GM12891 (cell line): ENCODE results near the gene GLIS1.

ENCODE experiments used
- DNase-seq: peaks from one replicate; pipeline ENCODE4 v3.0.0; 2011; ENCODE audit warnings: low spot score; ENCODE audit not compliant: insufficient read length
- FAIRE-seq: peaks from 2 replicates; lab custom pipeline; 2011; peaks lifted over from hg19 to GRCh38; lab: Jason Lieb, UNC
- PAX5 ChIP-seq: IDR thresholded peaks from 2 replicates; pipeline ENCODE4 v1.6.1; 2011; ENCODE audit warnings: low read length, moderate library complexity, mild to moderate bottlenecking; ENCODE audit not compliant: insufficient read depth, severe bottlenecking
- POLR2A ChIP-seq: IDR thresholded peaks from 2 replicates; pipeline ENCODE4 v1.6.1; 2011; ENCODE audit warnings: low read depth, low read length, control low read depth
- POLR2AphosphoS5 ChIP-seq: IDR thresholded peaks from 2 replicates; pipeline ENCODE4 v1.6.1; 2011; ENCODE audit warnings: low read depth, low read length, control low read depth
- POU2F2 ChIP-seq: IDR thresholded peaks from 2 replicates; pipeline ENCODE4 v1.6.1; 2011; ENCODE audit warnings: low read depth, mild to moderate bottlenecking, control low read depth, low read length, moderate library complexity
- SPI1 ChIP-seq: IDR thresholded peaks from 2 replicates; pipeline ENCODE4 v1.6.1; 2011; ENCODE audit warnings: low read depth, low read length, control low read depth
- TAF1 ChIP-seq: IDR thresholded peaks from 2 replicates; pipeline ENCODE4 v1.6.1; 2011; ENCODE audit warnings: low read depth, low read length, control low read depth

The GLIS1 gene

DNA sequence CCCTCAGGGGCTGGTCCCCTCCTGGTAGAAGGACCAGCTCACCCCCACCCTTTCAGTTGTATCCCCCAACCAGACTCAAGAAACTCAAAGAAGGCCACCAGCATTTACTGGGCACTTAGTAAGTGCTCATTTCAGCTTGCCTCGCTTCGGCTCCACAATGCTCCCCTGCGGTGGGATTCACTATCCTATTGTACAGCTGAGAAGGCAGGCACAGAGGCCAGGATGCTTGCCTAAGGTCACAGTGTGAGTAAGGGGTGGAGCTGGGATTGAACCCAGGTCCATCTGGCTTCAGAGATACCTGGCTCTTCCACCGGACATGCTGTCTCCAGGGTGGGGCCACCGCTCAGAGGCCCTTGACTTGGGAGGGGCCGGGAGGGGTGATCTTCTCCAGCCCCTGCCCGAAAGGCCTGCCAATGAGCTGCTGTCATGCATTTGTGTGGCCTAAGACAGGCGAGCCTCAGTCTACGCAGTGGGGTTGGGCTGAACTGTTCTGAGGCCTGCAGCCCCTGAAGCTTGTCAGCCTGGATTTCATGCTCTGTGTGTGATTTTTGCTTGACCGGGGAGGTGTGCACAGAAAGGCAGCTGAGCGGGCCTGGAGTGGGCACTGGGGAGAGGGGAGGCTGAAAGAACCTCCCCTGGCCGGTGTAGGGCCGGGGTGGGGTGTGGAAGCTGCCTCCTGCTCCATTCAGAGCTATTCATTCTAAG is 231.7 kb downstream of the GLIS1 start:
- no peak for FAIRE-seq
- no peak for DNase-seq
- TF ChIP-seq POLR2A (no peak), SPI1 (no peak), PAX5 (no peak), POLR2AphosphoS5 (no peak), POU2F2 (no peak), TAF1 (no peak)

DNA sequence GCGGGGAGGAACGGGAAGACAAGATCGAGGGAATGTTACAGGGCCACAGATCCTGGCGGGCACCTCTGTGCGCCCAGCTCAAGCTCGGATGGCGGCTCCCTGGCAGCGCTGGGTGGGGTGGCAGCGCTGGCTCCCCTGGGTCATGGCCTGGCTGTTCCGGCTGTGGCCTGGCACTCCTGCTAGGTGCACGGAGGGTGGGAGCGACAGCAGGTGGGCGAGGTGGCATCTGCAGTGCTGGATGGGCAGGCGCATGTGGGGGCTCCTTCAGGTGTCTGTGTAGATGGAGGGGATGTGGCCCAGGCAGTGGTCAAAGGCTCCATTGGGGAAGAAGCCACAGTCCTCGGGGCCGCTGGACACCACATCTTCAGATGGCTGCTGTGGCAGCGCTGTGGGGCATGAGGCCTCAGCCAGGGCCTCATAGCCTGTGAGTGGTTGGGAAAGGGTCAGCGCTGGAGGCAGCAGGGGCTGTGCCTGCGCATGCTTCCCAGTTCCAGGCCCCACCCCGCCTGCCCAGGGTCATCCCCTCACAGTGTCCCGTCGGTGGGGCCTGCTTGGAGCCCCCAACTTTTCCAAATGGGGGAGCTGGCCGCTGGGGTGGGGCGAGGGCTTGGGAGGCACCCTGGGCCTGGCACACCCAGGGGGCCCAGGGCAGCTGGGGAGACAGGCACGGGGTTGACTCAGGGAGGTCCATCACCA is 232.5 kb downstream of the GLIS1 start:
- no peak for DNase-seq
- FAIRE-seq = no peak
- TF ChIP-seq POU2F2 (no peak), PAX5 (no peak), POLR2A (no peak)

DNA sequence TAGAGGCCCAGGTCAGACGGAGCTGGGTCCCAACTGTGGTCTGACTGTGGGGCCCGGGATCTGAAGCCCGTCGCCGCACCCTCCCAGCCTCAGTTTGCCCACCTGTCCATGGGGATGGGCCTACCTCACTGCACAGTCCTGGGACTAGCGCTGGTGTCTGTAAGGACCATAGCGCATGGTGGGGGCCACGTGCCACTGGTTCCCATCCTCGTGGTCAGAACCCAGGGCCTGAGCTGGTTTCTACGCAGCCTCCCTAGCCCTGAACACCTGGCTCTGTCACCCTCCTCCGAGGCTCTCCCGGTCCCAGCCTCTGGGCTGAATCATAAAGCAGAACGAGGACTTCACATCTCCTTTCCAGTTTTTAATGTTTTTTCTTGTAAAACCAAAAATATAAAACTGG is 233.1 kb downstream of the GLIS1 start:
- no peak for FAIRE-seq
- no peak for TF ChIP-seq POU2F2
- no peak for TF ChIP-seq POLR2AphosphoS5
- no peak for DNase-seq

DNA sequence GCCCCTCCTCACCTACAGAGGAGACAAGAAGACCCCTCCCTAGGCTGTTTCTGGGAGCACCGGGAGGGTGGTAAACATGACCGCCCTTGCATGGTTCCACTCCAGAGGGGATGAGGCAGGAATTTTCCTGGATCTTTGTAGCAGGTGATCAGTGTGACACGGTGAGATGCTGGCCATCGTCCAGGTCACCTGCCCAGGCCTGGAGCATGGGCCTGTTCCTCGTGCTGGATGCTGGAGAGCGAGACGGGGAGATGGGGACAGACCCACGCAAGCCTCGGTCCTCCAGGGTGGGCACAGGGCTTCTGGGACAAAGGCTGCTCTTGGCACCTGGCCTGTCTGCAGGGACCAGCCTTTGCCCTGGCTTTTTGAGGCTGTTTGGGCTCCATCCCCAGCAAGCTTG is 233.6 kb downstream of the GLIS1 start:
- FAIRE-seq = no peak
- DNase-seq = no peak
- TF ChIP-seq POLR2A = no peak
- no peak for TF ChIP-seq POU2F2
- no peak for TF ChIP-seq TAF1
- no peak for TF ChIP-seq SPI1

DNA sequence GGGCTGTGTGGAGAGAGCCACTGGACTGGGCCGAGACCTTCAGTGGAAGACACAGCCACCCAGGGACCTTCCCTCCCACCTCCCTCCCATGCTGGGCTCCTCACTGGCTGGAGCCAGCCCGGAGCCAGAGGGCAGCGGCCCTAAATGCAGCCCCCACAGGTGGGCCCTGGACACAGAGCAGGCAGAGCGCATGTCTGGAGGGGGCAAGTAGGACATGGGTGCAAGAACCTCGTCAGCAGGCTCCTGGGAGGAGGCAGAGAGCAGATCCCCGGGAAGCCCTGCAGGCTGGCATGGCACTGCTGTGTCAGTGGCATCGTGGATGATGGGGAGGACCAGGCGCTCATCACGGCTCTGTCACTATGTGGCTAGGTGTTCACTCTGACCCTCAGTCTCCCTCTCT is 234.1 kb downstream of the GLIS1 start:
- no peak for TF ChIP-seq POLR2A
- no peak for TF ChIP-seq SPI1
- no peak for TF ChIP-seq PAX5
- no peak for TF ChIP-seq POLR2AphosphoS5
- TF ChIP-seq POU2F2 = no peak
- no peak for TF ChIP-seq TAF1
- FAIRE-seq (no peak), DNase-seq (no peak)

DNA sequence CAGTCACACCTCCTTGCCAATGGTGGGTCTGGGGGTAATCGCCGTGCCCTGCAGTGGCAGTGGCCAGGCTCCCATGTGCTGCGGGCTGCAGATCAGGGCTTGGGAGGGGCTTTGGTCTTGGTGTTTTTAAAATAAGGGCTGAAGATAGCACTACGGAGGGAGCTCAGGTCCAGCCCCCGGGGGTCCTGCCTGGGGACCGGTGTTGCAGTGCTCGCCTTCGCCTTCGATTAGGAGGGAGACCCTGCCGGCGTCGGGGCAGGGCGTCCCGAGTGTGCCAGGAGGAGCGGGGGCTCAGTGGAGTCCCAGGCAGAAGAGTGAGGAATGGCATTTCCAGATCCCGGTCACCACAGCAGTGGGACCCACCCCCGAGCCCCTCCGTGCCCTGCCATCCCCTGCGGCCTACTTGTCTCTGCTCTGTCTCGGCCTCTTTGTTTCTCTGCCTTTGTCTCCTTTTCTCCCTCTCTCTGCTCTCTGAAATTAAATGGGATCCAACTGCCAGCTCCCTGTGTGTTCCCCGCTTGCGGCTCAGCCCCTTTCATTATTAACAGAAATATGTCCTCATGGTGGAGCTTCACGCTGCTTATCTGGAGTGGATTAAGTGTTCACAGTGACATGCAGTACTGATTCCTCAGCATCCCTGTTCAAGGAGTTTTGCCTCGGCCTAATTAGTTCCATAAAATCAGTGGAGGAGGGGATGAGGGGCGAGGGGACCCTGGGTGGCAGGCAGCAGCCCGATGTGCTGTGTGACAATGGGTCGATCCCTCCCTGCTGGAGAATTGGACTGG is 235.3 kb downstream of the GLIS1 start:
- DNase-seq (no peak), FAIRE-seq (no peak)
- TF ChIP-seq SPI1 (no peak), POLR2AphosphoS5 (no peak), POU2F2 (no peak), POLR2A (no peak), TAF1 (no peak), PAX5 (no peak)

DNA sequence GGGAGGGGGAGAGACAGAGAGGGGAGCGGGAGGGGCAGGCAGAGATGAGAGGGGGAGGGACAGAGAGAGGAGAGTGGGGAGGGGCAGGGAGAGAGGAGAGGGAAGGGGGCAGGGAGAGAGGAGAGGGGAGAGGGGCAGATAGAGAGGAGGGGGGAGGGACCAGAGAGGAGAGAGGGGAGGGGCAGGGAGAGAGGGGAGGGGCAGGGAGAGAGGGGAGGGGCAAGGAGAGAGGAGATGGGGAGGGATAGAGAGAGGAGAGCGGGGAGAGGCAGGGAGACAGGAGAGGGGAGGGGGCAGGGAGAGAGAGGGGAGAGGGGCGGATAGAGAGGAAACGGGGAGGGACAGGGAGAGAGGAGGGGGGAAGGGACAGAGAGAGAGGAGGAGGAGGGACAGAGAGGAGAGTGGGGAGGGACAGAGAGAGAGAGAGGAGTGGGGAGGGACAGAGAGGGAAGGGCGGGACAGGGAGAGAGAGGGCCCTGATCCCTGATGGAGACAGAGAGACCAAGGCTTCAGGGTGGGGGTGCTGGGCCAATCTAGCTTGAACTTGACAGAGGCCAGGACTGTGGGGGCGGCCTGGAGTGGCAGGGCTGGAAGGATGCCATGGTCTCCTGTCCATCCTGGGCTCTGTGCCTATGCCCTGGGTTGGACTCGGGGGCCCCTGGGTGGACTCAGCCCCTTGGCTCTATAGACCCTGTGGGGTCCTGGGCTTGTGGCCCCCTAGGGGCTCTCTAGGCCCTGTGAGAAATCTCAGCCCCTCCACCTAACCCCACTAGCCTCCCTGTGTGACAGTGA is 236.1 kb downstream of the GLIS1 start:
- TF ChIP-seq POLR2AphosphoS5 = no peak
- no peak for TF ChIP-seq SPI1
- no peak for TF ChIP-seq POLR2A
- no peak for TF ChIP-seq POU2F2
- TF ChIP-seq PAX5 = no peak
- no peak for TF ChIP-seq TAF1
- no peak for FAIRE-seq

DNA sequence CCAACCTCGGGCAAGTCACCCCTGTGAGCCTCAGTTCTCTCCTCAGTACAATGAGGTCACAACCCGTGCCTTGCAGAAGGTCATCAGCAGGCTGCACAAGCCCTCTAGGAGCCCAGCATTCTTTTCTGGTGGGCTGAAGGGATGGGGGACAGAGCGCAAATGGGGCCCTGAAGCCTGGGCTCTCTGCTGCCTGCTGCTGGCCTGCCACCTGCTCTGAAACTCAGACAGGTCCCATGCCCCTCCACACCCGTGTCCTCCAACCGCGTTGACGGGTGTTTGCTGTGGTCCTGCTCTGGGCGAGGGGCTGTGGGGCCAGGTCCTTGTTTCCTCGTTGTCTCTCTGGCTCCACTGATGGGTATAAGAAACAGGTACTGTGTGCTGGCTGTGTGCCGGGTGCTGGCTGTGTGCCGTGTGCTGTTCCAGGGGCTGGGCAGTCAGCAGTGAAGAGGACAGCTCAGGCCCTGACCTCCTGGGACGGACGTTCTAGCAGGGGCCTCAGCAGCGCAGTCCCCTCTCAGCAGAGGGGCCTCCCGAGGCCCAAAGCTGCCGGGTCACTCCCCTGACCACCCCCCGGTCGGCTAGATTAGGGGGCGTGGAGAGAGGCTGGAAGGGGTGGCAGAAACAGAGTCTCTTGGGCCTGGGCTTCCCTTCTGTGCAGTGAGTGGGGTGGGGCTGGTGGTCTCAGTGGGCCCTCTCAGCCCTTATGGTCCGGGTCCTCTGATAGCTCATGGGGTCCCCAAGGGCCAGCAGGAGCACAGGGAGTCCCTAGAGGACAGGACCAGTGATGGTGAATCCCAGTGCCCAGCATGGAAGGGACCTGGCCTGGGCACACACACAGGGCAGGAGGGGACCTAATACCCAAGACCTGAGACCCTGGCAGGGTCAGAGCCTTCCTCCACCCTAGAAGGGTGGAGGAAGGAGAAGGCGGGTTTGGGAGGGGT is 237.6 kb downstream of the GLIS1 start:
- no peak for DNase-seq
- TF ChIP-seq PAX5 (no peak), POLR2AphosphoS5 (no peak), SPI1 (no peak), POLR2A (no peak)
- FAIRE-seq = no peak

More for the DNA sequence above, 236.1 kb downstream of the GLIS1 start:
- no peak for DNase-seq
